Body of pancreas (tissue), 4 donors: ENCODE measurements around the gene PPP2R5A.

ENCODE experiments used
- POLR2A ChIP-seq, 3 donors: fragments of 450-650 bp; IDR thresholded peaks; one replicate each; pipeline ENCODE4 v1.6.1; 2016; ENCODE audit warnings: antibody characterized with exemption in 3 of 3, mild to moderate bottlenecking in 2 of 3
- TF ChIP-seq, protein P1 (sequence below), 7 experiments: fragments of 450-650 bp in 4 of 7; fragments of 200-600 bp in 3 of 7; sonication (generic) in 3 of 7; IDR thresholded peaks; one replicate each; pipeline ENCODE4 v1.5.1; 2016 to 2019; ENCODE audit warnings: antibody characterized with exemption in 7 of 7

DNA sequence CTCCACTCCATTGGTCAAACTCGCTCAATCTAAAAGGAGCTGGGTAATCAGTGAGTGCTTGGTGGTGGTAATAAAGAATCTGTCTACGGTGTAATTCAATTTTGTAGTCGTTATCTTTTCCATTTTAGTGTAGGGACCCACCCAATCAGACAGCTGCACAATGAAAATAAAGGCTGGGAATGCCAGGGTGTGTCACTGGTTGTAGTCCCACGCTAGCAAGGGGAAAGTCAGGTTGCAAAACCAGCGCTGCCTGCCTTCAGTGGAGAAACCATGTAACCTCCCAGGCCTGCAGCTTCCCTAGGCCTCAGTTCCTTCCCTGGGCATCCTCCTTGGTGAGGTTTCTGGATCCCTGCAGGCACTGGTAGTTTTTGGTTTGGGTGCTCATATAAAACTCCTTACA lies 49.4 kb upstream of the PPP2R5A start:
- TF ChIP-seq, protein P1, sequence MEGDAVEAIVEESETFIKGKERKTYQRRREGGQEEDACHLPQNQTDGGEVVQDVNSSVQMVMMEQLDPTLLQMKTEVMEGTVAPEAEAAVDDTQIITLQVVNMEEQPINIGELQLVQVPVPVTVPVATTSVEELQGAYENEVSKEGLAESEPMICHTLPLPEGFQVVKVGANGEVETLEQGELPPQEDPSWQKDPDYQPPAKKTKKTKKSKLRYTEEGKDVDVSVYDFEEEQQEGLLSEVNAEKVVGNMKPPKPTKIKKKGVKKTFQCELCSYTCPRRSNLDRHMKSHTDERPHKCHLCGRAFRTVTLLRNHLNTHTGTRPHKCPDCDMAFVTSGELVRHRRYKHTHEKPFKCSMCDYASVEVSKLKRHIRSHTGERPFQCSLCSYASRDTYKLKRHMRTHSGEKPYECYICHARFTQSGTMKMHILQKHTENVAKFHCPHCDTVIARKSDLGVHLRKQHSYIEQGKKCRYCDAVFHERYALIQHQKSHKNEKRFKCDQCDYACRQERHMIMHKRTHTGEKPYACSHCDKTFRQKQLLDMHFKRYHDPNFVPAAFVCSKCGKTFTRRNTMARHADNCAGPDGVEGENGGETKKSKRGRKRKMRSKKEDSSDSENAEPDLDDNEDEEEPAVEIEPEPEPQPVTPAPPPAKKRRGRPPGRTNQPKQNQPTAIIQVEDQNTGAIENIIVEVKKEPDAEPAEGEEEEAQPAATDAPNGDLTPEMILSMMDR (IDR thresholded peaks at IDR 0.05): no peak
- no peak for TF ChIP-seq POLR2A (IDR thresholded peaks at IDR 0.05)
